Mesenchymal stem cell (in vitro differentiated cells and primary cell): ENCODE data around the gene ZBTB12.

Experiments
- DNase-seq: peaks from one replicate; pipeline ENCODE4 v3.0.0-alpha.2; 2013
- H2AFZ ChIP-seq: one replicate; pipeline ENCODE4 v1.6.1; 2013; ENCODE audit warnings: low read depth, mild to moderate bottlenecking, control low read depth, inconsistent platforms, low read length, moderate library complexity
- H2AK5ac ChIP-seq: 2 replicates; pipeline ENCODE4 v1.6.1; 2013; ENCODE audit warnings: low read length, moderate library complexity, mild to moderate bottlenecking, inconsistent platforms; ENCODE audit not compliant: severe bottlenecking
- H2BK120ac ChIP-seq: one replicate; pipeline ENCODE4 v1.6.1; 2013; ENCODE audit warnings: low read depth, mild to moderate bottlenecking, inconsistent platforms, low read length, moderate library complexity
- H2BK12ac ChIP-seq, 2 experiments: one replicate each; pipeline ENCODE4 v1.6.1; 2013; ENCODE audit warnings: inconsistent platforms in 2 of 2, low read length in 2 of 2, mild to moderate bottlenecking in 2 of 2, moderate library complexity in 2 of 2, control low read depth in 1 of 2
- H2BK15ac ChIP-seq: one replicate; pipeline ENCODE4 v1.6.1; 2013; ENCODE audit warnings: mild to moderate bottlenecking, low read depth, inconsistent platforms; ENCODE audit not compliant: poor library complexity, severe bottlenecking
- H2BK5ac ChIP-seq: 2 replicates; pipeline ENCODE4 v1.6.1; 2013; ENCODE audit warnings: low read depth, mild to moderate bottlenecking, low read length, control low read depth, inconsistent platforms; ENCODE audit not compliant: poor library complexity, severe bottlenecking
- H3K14ac ChIP-seq, 2 experiments: one replicate each; pipeline ENCODE4 v1.6.1; 2013; ENCODE audit warnings: inconsistent platforms in 2 of 2, low read length in 2 of 2, control low read depth in 1 of 2, mild to moderate bottlenecking in 1 of 2, moderate library complexity in 1 of 2
- H3K18ac ChIP-seq, 2 experiments: one replicate each; pipeline ENCODE4 v1.6.1; 2013; ENCODE audit warnings: inconsistent platforms in 2 of 2, low read length in 2 of 2, control low read depth in 1 of 2, low read depth in 1 of 2, mild to moderate bottlenecking in 1 of 2
- H3K23ac ChIP-seq, 2 experiments: one replicate each; pipeline ENCODE4 v1.6.1; 2013; ENCODE audit warnings: inconsistent platforms in 2 of 2, low read length in 2 of 2, mild to moderate bottlenecking in 2 of 2, moderate library complexity in 2 of 2, control low read depth in 1 of 2
- H3K27ac ChIP-seq: 2 replicates; pipeline ENCODE4 v1.5.1; 2013; ENCODE audit warnings: mild to moderate bottlenecking, moderate library complexity, low read length, control low read depth, inconsistent platforms; ENCODE audit not compliant: poor library complexity, severe bottlenecking
- H3K27me3 ChIP-seq, 2 experiments: 2 replicates each; pipeline versions ENCODE4 v1.6.1 to v1.7.0; 2013; ENCODE audit warnings: low read length in 2 of 2, mild to moderate bottlenecking in 2 of 2, moderate library complexity in 2 of 2, control low read depth in 1 of 2, inconsistent platforms in 1 of 2; ENCODE audit not compliant: control insufficient read depth in 1 of 2, insufficient read depth in 1 of 2
- H3K36me3 ChIP-seq, 2 experiments: 2 replicates each; pipeline versions ENCODE4 v1.6.1 to v1.7.0; 2013; ENCODE audit warnings: low read length in 2 of 2, control low read depth in 1 of 2, inconsistent platforms in 1 of 2, low read depth in 1 of 2, mild to moderate bottlenecking in 1 of 2; ENCODE audit not compliant: insufficient read depth in 2 of 2, control insufficient read depth in 1 of 2
- H3K4ac ChIP-seq, 2 experiments: one replicate each; pipeline ENCODE4 v1.6.1; 2013; ENCODE audit warnings: inconsistent platforms in 2 of 2, low read length in 2 of 2, mild to moderate bottlenecking in 2 of 2, moderate library complexity in 2 of 2, control low read depth in 1 of 2, low read depth in 1 of 2
- H3K4me1 ChIP-seq: 2 replicates; pipeline ENCODE4 v1.6.1; 2013; ENCODE audit warnings: low read depth, low read length, control low read depth; ENCODE audit not compliant: control insufficient read depth, insufficient read depth
- H3K4me2 ChIP-seq: 2 replicates; pipeline ENCODE4 v1.6.1; 2013; ENCODE audit warnings: low read length, mild to moderate bottlenecking, inconsistent platforms; ENCODE audit not compliant: poor library complexity, severe bottlenecking
- H3K4me3 ChIP-seq, 2 experiments: 2 replicates each; pipeline versions ENCODE4 v1.5.1 to v1.7.0; 2013; ENCODE audit warnings: low read length in 2 of 2, mild to moderate bottlenecking in 2 of 2, control low read depth in 1 of 2, low read depth in 1 of 2; ENCODE audit not compliant: insufficient read depth in 1 of 2
- H3K79me1 ChIP-seq: replicated peaks from 2 replicates; pipeline ENCODE4 v1.6.1; 2013; ENCODE audit warnings: mild to moderate bottlenecking, control low read depth, low read length, inconsistent platforms; ENCODE audit not compliant: poor library complexity, severe bottlenecking
- H3K9ac ChIP-seq: 2 replicates; pipeline ENCODE4 v1.7.0; 2013; ENCODE audit warnings: mild to moderate bottlenecking, low read length, moderate library complexity
- H3K9me3 ChIP-seq: 2 replicates; pipeline ENCODE4 v1.7.0; 2013; ENCODE audit warnings: mild to moderate bottlenecking, low read length; ENCODE audit not compliant: control insufficient read depth
- H4K8ac ChIP-seq: one replicate; pipeline ENCODE4 v1.6.1; 2013; ENCODE audit warnings: inconsistent platforms, mild to moderate bottlenecking, low read length, moderate library complexity
- H4K91ac ChIP-seq: one replicate; pipeline ENCODE4 v1.6.1; 2013; ENCODE audit warnings: mild to moderate bottlenecking, low read length, inconsistent platforms
- WGBS: methylation state at CpG from one replicate; pipeline ENCODE4 v1.1.7; 2013; ENCODE audit warnings: mixed read lengths; 5-methylcytosine and 5-hydroxymethylcytosine counted together

The ZBTB12 gene

DNA sequence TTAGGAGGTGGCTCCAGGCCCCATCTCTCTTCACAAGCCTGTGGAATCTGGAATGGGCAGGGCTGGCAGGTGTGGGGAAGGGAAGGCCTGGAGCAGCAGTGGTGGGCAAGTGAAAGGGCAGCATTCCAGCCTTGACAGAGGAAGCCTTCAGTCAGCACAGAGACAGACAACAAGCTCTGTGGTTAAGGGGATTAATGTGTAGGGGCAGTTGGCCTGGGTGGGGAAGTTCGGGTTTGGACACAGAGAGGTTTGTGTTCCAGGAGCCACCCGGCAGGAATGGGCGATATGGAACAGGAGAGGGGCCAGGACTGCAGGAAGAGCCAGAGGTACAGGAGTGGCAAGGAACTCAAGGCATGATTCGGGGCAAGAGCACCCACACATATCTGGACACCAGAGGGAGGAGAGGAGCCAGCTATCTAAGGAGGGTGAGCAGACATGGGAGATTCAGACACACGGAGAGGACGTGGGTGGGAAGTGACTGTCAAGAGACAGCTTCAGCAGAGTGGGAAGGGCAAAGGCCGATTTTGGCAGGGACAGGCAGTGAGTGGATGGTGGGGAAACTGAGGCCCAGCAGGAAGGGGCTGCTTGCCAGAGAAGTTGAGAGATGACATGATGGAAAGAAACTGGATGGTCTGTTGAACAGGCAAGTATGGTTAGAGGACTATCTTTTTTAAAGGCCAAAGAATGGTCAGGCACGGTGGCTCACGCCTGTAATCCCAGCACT is 20.6 kb downstream of the ZBTB12 start:
- Histone ChIP-seq H2AFZ (no peak overlapping the region), H3K79me1 (no peaks in the 10 kb centered on the region), H3K9me3 (no peaks in the 10 kb centered on the region), H3K4me3 (no peak overlapping the region), H2BK12ac (no peak overlapping the region), H3K18ac (no peak overlapping the region), H3K14ac (no peak overlapping the region), H3K36me3 (peaks cover 62 to 64% of the 10 kb centered on the region in 2 experiments), H4K91ac (no peak overlapping the region), H2BK15ac (no peak overlapping the region), H3K4me1 (peaks cover 9% of the 10 kb centered on the region), H3K27me3 (no peaks in the 10 kb centered on the region), H3K23ac (no peak overlapping the region), H4K8ac (no peak overlapping the region), H3K27ac (no peak overlapping the region), H3K9ac (no peak overlapping the region), H2BK5ac (no peak overlapping the region), H3K4ac (no peak overlapping the region), H2BK120ac (no peak overlapping the region), H3K4me2 (no peak overlapping the region), H2AK5ac (no peak overlapping the region)
- DNase-seq, result no peak
- 96% methylated on average over 9 of the region's 9 CpGs for WGBS

DNA sequence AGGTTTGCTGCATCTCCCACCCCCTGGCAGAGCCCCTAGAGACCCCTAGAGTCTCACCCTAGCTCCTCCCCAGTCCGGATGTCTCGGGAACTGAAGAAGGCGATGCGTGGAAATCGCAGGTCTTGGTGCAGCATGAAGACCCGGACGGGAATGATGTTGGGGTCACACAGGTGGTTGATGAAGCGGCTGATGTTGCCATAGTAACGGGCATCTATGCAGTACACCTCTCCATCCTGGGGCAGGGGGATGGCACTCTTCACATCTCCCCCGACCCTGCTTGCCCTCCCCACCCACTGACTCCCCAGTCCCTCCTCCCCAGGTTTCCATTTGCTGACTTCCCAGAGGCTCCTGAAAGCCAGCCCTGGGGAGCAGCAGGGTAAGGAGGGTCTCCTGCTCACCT is 21.3 kb downstream of the ZBTB12 start:
- H3K27me3 ChIP-seq, result no peaks in the 10 kb centered on the region
- H2AFZ ChIP-seq, result no peak overlapping the region
- no peak for DNase-seq
- no peak overlapping the region for H3K23ac ChIP-seq
- no peak overlapping the region for H2BK120ac ChIP-seq
- no peak overlapping the region for H2BK5ac ChIP-seq
- no peak overlapping the region for H4K91ac ChIP-seq
- H2BK15ac ChIP-seq, result no peak overlapping the region
- H3K9me3 ChIP-seq, result no peaks in the 10 kb centered on the region
- H3K18ac ChIP-seq, result no peak overlapping the region
- no peak overlapping the region for H3K4me2 ChIP-seq
- no peak overlapping the region for H3K27ac ChIP-seq
- peaks cover 58 to 61% of the 10 kb centered on the region in 2 experiments for H3K36me3 ChIP-seq
- no peak overlapping the region for H3K9ac ChIP-seq
- H3K4ac ChIP-seq, result no peak overlapping the region
- H2BK12ac ChIP-seq, result no peak overlapping the region
- H3K79me1 ChIP-seq, result no peaks in the 10 kb centered on the region
- no peak overlapping the region for H3K14ac ChIP-seq
- no peak overlapping the region for H2AK5ac ChIP-seq
- no peak overlapping the region for H4K8ac ChIP-seq
- WGBS, result 95% methylated on average over 9 of the region's 10 CpGs
- H3K4me1 ChIP-seq, result peaks cover 9% of the 10 kb centered on the region
- H3K4me3 ChIP-seq, result no peak overlapping the region

DNA sequence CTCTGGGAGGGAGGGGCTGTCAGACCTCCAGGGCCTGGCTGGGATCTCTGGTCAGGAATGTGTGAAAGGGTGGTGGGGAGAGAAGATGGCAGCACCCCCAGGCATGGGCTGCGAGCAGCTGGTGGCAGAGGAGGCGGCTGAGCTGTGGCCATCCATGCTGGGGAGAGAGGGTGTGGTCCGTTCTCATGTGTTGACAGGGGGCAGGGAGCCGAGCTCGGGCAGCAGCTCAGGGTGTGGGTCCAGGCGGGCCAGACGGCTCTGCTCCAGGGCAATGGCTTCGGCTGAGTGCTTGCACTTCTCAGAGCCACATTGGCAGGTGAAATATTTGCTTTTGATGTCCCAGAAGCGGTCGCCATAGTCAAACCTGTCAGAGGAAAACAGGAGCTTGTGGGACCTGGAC is 22.0 kb downstream of the ZBTB12 start:
- no peak overlapping the region for H3K23ac ChIP-seq
- H4K91ac ChIP-seq, result no peak overlapping the region
- H3K27ac ChIP-seq, result no peak overlapping the region
- no peaks in the 10 kb centered on the region for H3K9me3 ChIP-seq
- no peak overlapping the region for H3K9ac ChIP-seq
- no peak overlapping the region for H4K8ac ChIP-seq
- no peak overlapping the region for H2AFZ ChIP-seq
- no peak for DNase-seq
- 97% methylated on average over 10 of the region's 10 CpGs for WGBS
- H3K4me1 ChIP-seq, result peaks cover 9% of the 10 kb centered on the region
- no peak overlapping the region for H3K18ac ChIP-seq
- H2BK5ac ChIP-seq, result no peak overlapping the region
- no peak overlapping the region for H2BK120ac ChIP-seq
- H3K79me1 ChIP-seq, result no peaks in the 10 kb centered on the region
- H3K27me3 ChIP-seq, result no peaks in the 10 kb centered on the region
- H3K14ac ChIP-seq, result no peak overlapping the region
- no peak overlapping the region for H2BK15ac ChIP-seq
- H3K4me3 ChIP-seq, result no peak overlapping the region
- H3K4me2 ChIP-seq, result no peak overlapping the region
- no peak overlapping the region for H2BK12ac ChIP-seq
- H3K4ac ChIP-seq, result no peak overlapping the region
- peaks cover 53 to 56% of the 10 kb centered on the region in 2 experiments for H3K36me3 ChIP-seq
- H2AK5ac ChIP-seq, result no peak overlapping the region

DNA sequence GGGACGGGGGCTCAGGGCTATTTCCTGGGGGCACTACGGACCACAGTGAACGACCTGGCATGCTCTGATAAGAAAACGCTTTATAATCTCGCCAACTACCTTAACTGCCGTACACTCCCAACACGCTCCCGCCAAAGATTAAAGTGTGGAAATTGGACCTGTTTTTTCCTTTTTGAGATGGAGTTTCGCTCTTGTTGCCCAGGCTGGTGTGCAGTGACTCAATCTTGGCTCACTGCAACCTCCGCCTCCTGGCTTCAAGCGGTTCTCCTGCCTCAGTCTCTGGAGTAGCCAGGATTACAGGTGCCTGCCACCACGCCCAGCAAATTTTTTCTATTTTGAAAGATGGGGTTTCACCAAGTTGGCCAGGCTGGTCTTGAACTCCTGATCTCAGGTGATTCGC is 22.7 kb downstream of the ZBTB12 start:
- WGBS, result 96% methylated on average over 13 of the region's 13 CpGs
- H2BK5ac ChIP-seq, result no peak overlapping the region
- H3K27ac ChIP-seq, result no peak overlapping the region
- no peak overlapping the region for H3K23ac ChIP-seq
- no peak overlapping the region for H3K18ac ChIP-seq
- peaks cover 9% of the 10 kb centered on the region for H3K4me1 ChIP-seq
- H3K9ac ChIP-seq, result no peak overlapping the region
- H3K36me3 ChIP-seq, result peaks cover 45 to 49% of the 10 kb centered on the region in 2 experiments
- H3K4me2 ChIP-seq, result no peak overlapping the region
- no peak overlapping the region for H4K91ac ChIP-seq
- H3K14ac ChIP-seq, result no peak overlapping the region
- no peak overlapping the region for H2AK5ac ChIP-seq
- no peak overlapping the region for H2BK120ac ChIP-seq
- no peaks in the 10 kb centered on the region for H3K9me3 ChIP-seq
- DNase-seq, result no peak
- no peaks in the 10 kb centered on the region for H3K27me3 ChIP-seq
- H2BK15ac ChIP-seq, result peak overlapping the region; percentile 8
- no peak overlapping the region for H2AFZ ChIP-seq
- H2BK12ac ChIP-seq, result no peak overlapping the region
- H3K4ac ChIP-seq, result no peak overlapping the region
- no peak overlapping the region for H3K4me3 ChIP-seq
- H3K79me1 ChIP-seq, result no peaks in the 10 kb centered on the region
- no peak overlapping the region for H4K8ac ChIP-seq
